HEK293T (cell line): ENCODE results near the gene GOLGA2.

Source experiments
- ARNT ChIP-seq: fragments of 450-650 bp; IDR thresholded peaks from 2 replicates; pipeline ENCODE4 v1.6.1; 2017; ENCODE audit warnings: mild to moderate bottlenecking
- BHLHE40 ChIP-seq: fragments of 450-650 bp; IDR thresholded peaks from 2 replicates; pipeline ENCODE4 v1.6.1; 2016; ENCODE audit warnings: mild to moderate bottlenecking, moderate library complexity, borderline replicate concordance
- ELF4 ChIP-seq: fragments of 450-650 bp; IDR thresholded peaks from 2 replicates; pipeline ENCODE4 v1.6.1; 2017; ENCODE audit warnings: antibody characterized with exemption
- HDGF ChIP-seq: fragments of 450-650 bp; IDR thresholded peaks from 2 replicates; pipeline ENCODE4 v1.6.1; 2017; ENCODE audit warnings: antibody characterized with exemption, borderline replicate concordance
- L3MBTL2 ChIP-seq: fragments of 450-650 bp; conservative IDR thresholded peaks from 2 replicates; pipeline ENCODE4 v1.6.1; 2016; ENCODE audit warnings: mild to moderate bottlenecking
- NFRKB ChIP-seq: fragments of 450-650 bp; IDR thresholded peaks from 2 replicates; pipeline ENCODE4 v1.6.1; 2016; ENCODE audit warnings: mild to moderate bottlenecking, moderate library complexity
- SP1 ChIP-seq: fragments of 450-650 bp; IDR thresholded peaks from 2 replicates; pipeline ENCODE4 v1.6.1; 2017

DNA sequence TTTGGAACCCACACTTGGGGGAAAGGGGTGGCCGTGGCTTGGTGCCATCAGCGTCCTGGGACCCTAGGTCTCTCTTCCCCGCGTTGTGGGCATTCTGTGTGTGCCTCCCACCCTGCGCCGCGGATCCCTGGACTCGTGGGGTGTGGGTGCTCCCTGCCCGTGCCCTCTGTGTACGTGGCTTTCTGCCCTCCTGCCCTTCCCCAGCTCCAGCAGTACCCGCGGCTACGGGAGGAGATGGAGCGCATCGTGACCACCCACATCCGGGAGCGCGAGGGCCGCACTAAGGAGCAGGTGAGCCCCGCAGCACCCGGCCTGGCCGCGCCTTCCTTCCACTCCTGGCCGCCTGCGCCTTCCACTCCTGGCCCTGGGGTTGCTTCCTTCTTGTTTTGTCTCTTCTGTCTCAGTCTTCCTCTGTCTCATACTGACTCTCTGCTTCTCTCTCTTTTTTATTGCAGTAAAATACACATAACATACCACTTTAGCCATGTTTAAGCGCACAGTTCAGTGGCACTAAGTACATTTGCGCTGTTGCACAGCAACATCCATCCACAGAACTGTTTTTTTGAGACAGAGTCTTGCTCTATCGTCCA is 41.9 kb downstream of the GOLGA2 start:
- no peak for TF ChIP-seq ARNT
- no peak for TF ChIP-seq HDGF
- TF ChIP-seq L3MBTL2 = no peak
- no peak for TF ChIP-seq NFRKB
- TF ChIP-seq BHLHE40 = no peak
- no peak for TF ChIP-seq ELF4
- no peak for TF ChIP-seq SP1
